Prostate gland (tissue), 2 donors: ENCODE data around the gene H2BW2. TPM values are rescaled to one million over a fixed set of nuclear protein-coding genes. Genes with fewer than 3 reads are reported as not detected.

Experiments
- DNase-seq: peaks from one replicate; pipeline ENCODE4 v3.0.0-alpha.2; 2019; ENCODE audit warnings: low spot score
- H3K27ac ChIP-seq, 2 donors: fragments of 200-600 bp; sonication (generic); 2 replicates each; pipeline ENCODE4 v1.5.1; 2017 to 2019
- H3K27me3 ChIP-seq: fragments of 200-600 bp; sonication (generic); replicated peaks from 2 replicates; pipeline ENCODE4 v1.5.1; 2019; ENCODE audit not compliant: insufficient read depth
- H3K36me3 ChIP-seq, 2 donors: fragments of 200-600 bp; sonication (generic); 1 replicate in 1 of 2; 2 replicates in 1 of 2; pipeline versions ENCODE4 v1.5.1 to v1.8.1; 2017 to 2019
- H3K4me1 ChIP-seq: fragments of 200-600 bp; sonication (generic); replicated peaks from 2 replicates; pipeline ENCODE4 v1.5.1; 2019
- H3K4me3 ChIP-seq, 2 donors: fragments of 200-600 bp; sonication (generic); 2 replicates each; pipeline ENCODE4 v1.5.1; 2017 to 2019
- H3K9me3 ChIP-seq: fragments of 200-600 bp; sonication (generic); 2 replicates; pipeline ENCODE4 v1.5.1; 2017
- POLR2A ChIP-seq: fragments of 450-650 bp; IDR thresholded peaks from one replicate; pipeline ENCODE4 v1.6.1; 2016; ENCODE audit warnings: antibody characterized with exemption, mild to moderate bottlenecking
- POLR2AphosphoS5 ChIP-seq: sonication (generic); formaldehyde crosslinking; IDR thresholded peaks from one replicate; pipeline ENCODE4 v1.6.1; 2017; ENCODE audit warnings: antibody characterized with exemption
- WGBS: methylation state at CpG from one replicate; pipeline ENCODE4 v1.1.5; 2018; 5-methylcytosine and 5-hydroxymethylcytosine counted together
- intact Hi-C: fragments of 100-400 bp; cut with DNase I; formaldehyde crosslinking; loops from one replicate; pipeline ENCODE4 v1.14.2; 2022
- total RNA-seq, 2 donors: library from RNA; depleted of rRNA; stranded (reverse); fragments of >200 nt; gene quantifications; one replicate each; pipeline ENCODE4 v1.1.0, GENCODE V29; 2016
- TF ChIP-seq, protein P1 (sequence below), 4 experiments: fragments of 200-600 bp in 2 of 4; fragments of 450-650 bp in 2 of 4; sonication (generic) in 2 of 4; IDR thresholded peaks; 1 replicate in 3 of 4; 2 replicates in 1 of 4; pipeline ENCODE4 v1.5.1; 2016 to 2019; ENCODE audit warnings: antibody characterized with exemption in 4 of 4, mild to moderate bottlenecking in 2 of 4, moderate library complexity in 2 of 4

H2BW2 gene
- total RNA-seq, 2 donors from 2014 or later = 4.2 TPM; not detected in 1

GRCh38 chrX:104084063-104084462, 44.3 kb downstream of the H2BW2 start:
- no peak for TF ChIP-seq POLR2AphosphoS5
- TF ChIP-seq, protein P1, sequence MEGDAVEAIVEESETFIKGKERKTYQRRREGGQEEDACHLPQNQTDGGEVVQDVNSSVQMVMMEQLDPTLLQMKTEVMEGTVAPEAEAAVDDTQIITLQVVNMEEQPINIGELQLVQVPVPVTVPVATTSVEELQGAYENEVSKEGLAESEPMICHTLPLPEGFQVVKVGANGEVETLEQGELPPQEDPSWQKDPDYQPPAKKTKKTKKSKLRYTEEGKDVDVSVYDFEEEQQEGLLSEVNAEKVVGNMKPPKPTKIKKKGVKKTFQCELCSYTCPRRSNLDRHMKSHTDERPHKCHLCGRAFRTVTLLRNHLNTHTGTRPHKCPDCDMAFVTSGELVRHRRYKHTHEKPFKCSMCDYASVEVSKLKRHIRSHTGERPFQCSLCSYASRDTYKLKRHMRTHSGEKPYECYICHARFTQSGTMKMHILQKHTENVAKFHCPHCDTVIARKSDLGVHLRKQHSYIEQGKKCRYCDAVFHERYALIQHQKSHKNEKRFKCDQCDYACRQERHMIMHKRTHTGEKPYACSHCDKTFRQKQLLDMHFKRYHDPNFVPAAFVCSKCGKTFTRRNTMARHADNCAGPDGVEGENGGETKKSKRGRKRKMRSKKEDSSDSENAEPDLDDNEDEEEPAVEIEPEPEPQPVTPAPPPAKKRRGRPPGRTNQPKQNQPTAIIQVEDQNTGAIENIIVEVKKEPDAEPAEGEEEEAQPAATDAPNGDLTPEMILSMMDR (IDR thresholded peaks at IDR 0.05) = no peak
- no peak for TF ChIP-seq POLR2A
- Histone ChIP-seq H3K27ac (no peak overlapping the region), H3K9me3 (no peaks in the 10 kb centered on the region), H3K4me3 (no peak overlapping the region), H3K27me3 (no peaks in the 10 kb centered on the region), H3K36me3 (no peaks in the 10 kb centered on the region), H3K4me1 (no peaks in the 10 kb centered on the region)
- intact Hi-C loops = no loop called here
- DNase-seq = no peak
- WGBS = 71% methylated on average over 3 of the region's 4 CpGs

DNA sequence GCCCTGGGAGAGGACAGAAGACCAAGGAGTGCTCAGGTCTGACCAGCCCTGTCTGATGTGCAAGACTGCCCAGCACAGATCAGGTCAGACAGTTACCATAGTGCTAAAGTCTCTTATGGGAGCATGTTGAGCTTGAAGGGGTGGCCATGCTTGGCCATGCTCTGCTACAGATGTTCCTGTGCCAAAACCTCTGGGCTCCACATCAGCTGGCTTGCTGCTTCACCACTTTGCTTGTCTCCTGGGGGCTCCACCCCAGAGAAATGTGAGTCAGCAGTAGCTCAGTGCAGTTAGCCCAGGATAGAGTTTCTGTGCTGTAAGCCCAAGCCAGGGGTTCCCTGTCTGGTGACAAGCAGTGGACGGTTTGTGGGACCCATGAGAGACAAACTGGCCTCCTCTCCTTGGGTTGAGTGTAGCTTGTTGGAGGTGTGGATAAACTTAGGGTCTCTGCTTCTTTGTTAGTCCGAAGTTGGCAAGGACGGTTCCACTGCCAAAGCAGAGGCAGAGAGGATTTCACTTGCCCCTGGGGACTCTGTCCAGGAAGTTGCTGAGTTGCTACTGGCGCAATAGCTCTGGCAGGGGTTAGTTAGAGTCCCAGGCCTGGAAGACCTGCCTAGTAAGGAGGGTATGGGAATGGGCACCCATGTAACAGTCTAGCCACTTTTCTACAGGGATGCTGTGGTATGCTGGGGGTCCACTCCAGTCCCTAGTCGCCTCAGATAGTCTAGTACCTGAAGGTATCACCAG, 45.0 kb downstream of the H2BW2 start:
- no peak overlapping the region for H3K27ac ChIP-seq
- TF ChIP-seq POLR2AphosphoS5 = no peak
- TF ChIP-seq, protein P1 (IDR thresholded peaks at IDR 0.05) = no peak
- TF ChIP-seq POLR2A = no peak
- no peak for DNase-seq
- no peaks in the 10 kb centered on the region for H3K9me3 ChIP-seq
- no peaks in the 10 kb centered on the region for H3K27me3 ChIP-seq
- no peak overlapping the region for H3K4me3 ChIP-seq
- WGBS = 90% methylated on average over 2 of the region's 5 CpGs
- intact Hi-C loops = no loop called here
- no peaks in the 10 kb centered on the region for H3K4me1 ChIP-seq
- no peaks in the 10 kb centered on the region for H3K36me3 ChIP-seq

GRCh38 chrX:104085477-104085876, 45.7 kb downstream of the H2BW2 start:
- DNase-seq = no peak
- intact Hi-C loops = no loop called here
- H3K27ac ChIP-seq = no peak overlapping the region
- H3K36me3 ChIP-seq = no peaks in the 10 kb centered on the region
- no peak for TF ChIP-seq POLR2A
- TF ChIP-seq POLR2AphosphoS5 = no peak
- TF ChIP-seq, protein P1 (IDR thresholded peaks at IDR 0.05) = no peak
- no peaks in the 10 kb centered on the region for H3K4me1 ChIP-seq
- 97% methylated on average over 5 of the region's 7 CpGs for whole genome bisulfite sequencing
- H3K27me3 ChIP-seq = no peaks in the 10 kb centered on the region
- H3K4me3 ChIP-seq = no peak overlapping the region
- no peaks in the 10 kb centered on the region for H3K9me3 ChIP-seq

GRCh38 chrX:104085919-104086318, 46.2 kb downstream of the H2BW2 start:
- intact Hi-C loops = no loop called here
- no peaks in the 10 kb centered on the region for H3K4me1 ChIP-seq
- no peak for DNase-seq
- H3K9me3 ChIP-seq = no peaks in the 10 kb centered on the region
- no peaks in the 10 kb centered on the region for H3K36me3 ChIP-seq
- H3K27ac ChIP-seq = no peak overlapping the region
- H3K4me3 ChIP-seq = no peak overlapping the region
- no peak for TF ChIP-seq POLR2A
- no peak for TF ChIP-seq POLR2AphosphoS5
- TF ChIP-seq, protein P1 (IDR thresholded peaks at IDR 0.05) = no peak
- 71% methylated on average over 3 of the region's 7 CpGs for WGBS
- H3K27me3 ChIP-seq = no peaks in the 10 kb centered on the region

Other genes with a start within 250 kb of the H2BW2 start
- 1 to 10 TPM; 2.8 to 4.5 TPM for gene RAB9B, start 207.7 kb upstream of the H2BW2 start, total RNA-seq
- gene TMSB15B, start 77.3 kb upstream of the H2BW2 start, total RNA-seq = 10 to 100 TPM in 1 of 2 donors, 1 to 10 TPM in 1; 8.2 to 10.4 TPM
- not detected for gene H2BW1, start 26.2 kb upstream of the H2BW2 start, total RNA-seq
- gene TMSB15C, start 36.3 kb downstream of the H2BW2 start, total RNA-seq = 1 to 10 TPM; 1.2 to 6.4 TPM
- 10 to 100 TPM in 1 of 2 donors, under 1 TPM in 1; 0.14 to 17.2 TPM for gene ZCCHC18, start 72.6 kb downstream of the H2BW2 start, total RNA-seq
- gene SLC25A53, start 117.1 kb downstream of the H2BW2 start, total RNA-seq = 10 to 100 TPM; 12.1 to 13.1 TPM
- 10 to 100 TPM; 22.2 to 28.5 TPM for gene FAM199X, start 126.5 kb downstream of the H2BW2 start, total RNA-seq
- gene ESX1, start 215.0 kb downstream of the H2BW2 start, total RNA-seq = 10 to 100 TPM in 1 of 2 donors, not detected in 1; 31.9 TPM